ENCODE measurements around the gene IL24. TPM values are rescaled to one million over a fixed set of nuclear protein-coding genes. Genes with fewer than 3 reads are reported as not detected.

The IL24 gene
- total and polyA plus RNA-seq, 10 of the 15 experiments (the other 5 are each of a cell fraction or from before 2014, with no cell fraction given), result 0.05 to 19.8 (median 0.35) TPM; not detected in 1

- no peak for TF ChIP-seq SIX5 (IDR thresholded peaks at IDR 0.05; ENCODE audit: low read depth, low read length, severe bottlenecking)
- TF ChIP-seq HSF1 (IDR thresholded peaks at IDR 0.05; ENCODE audit: low read depth, low read length), result no peak
- TF ChIP-seq ATF7 (IDR thresholded peaks at IDR 0.05; ENCODE audit: low read depth), result no peak
- TF ChIP-seq SMC3 (IDR thresholded peaks at IDR 0.05; ENCODE audit: borderline replicate concordance, low read length), result peak; percentile 88
- no peak for TF ChIP-seq BMI1 (IDR thresholded peaks at IDR 0.05; ENCODE audit: borderline replicate concordance)
- TF ChIP-seq SP1 (IDR thresholded peaks at IDR 0.05; ENCODE audit: low read depth, low read length), result no peak
- peak; percentile 70; the same call in 1 of the 3 replicates for TF ChIP-seq POU2F2 (IDR thresholded peaks at IDR 0.05; ENCODE audit: borderline replicate concordance, low read depth, low read length)
- no peak for TF ChIP-seq PRDM15 (CRISPR knock-in tag; IDR thresholded peaks at IDR 0.05)
- 0 out of 2 replicates have a peak, but pooled peaks have one; percentile 36 for TF ChIP-seq YY1 (IDR thresholded peaks at IDR 0.05; ENCODE audit: low read depth, low read length)
- TF ChIP-seq YBX1 (IDR thresholded peaks at IDR 0.05), result no peak
- peak; percentile 39 to 49; a peak in 3 of 4 replicates for TF ChIP-seq BHLHE40 (IDR thresholded peaks at IDR 0.05; ENCODE audit: borderline replicate concordance in 1 of 2, low read depth in 2 of 2, low read length in 1 of 2)
- no peak for TF ChIP-seq ATF3 (IDR thresholded peaks at IDR 0.05; ENCODE audit: borderline replicate concordance, extremely low read depth, low read depth, low read length)
- TF ChIP-seq ASH2L (IDR thresholded peaks at IDR 0.05; ENCODE audit: borderline replicate concordance, low read depth), result no peak
- peak; percentile 45; the same call in 1 of the 2 replicates for TF ChIP-seq TCF12 (IDR thresholded peaks at IDR 0.05; ENCODE audit: low read depth, low read length)
- TF ChIP-seq TCF7 (IDR thresholded peaks at IDR 0.05; ENCODE audit: borderline replicate concordance), result no peak
These were observed 15.3 kb downstream of the IL24 start (continued) for GRCh38 chr1:206912445-206913095.
